HepG2 (cell line): Measurements from ENCODE around the gene SERPINB7. TPM values are rescaled to one million over a fixed set of nuclear protein-coding genes. Genes with fewer than 3 reads are reported as not detected.

ENCODE experiments used
- ATAC-seq: fragments of 200-7000 bp; cut with Tn5 transposase; 3 replicates; pipeline ENCODE4 v1.9.1; 2020; ENCODE audit warnings: mild to moderate bottlenecking, moderate library complexity
- BruUV-seq: library from RNA; stranded (reverse); fragments of 400-500 nt; replicated peaks from 2 replicates; lab custom pipeline; 2021; lab: Mats Ljungman, UMichigan
- CTCF ChIA-PET: fragments of 300-600 bp; formaldehyde crosslinking; extraction: SDS; loops from one replicate; lab custom pipeline; 2021; ENCODE audit warnings: low total read pairs, inconsistent platforms, low intra/inter-chr PET ratio; lab: Yijun Ruan, JAX
- POLR2A ChIA-PET: fragments of 350-600 bp; sonication (Branson Sonifier 250); formaldehyde crosslinking; loops from one replicate; lab custom pipeline; 2020; ENCODE audit warnings: antibody characterized with exemption, inconsistent platforms; lab: Yijun Ruan, JAX
- DNase-seq: peaks from one replicate; pipeline ENCODE4 v3.0.0-alpha.2; 2015; ENCODE audit warnings: low spot score
- FAIRE-seq: peaks from 3 replicates; lab custom pipeline; 2011; peaks lifted over from hg19 to GRCh38; lab: Jason Lieb, UNC
- H2AFZ ChIP-seq: one replicate; pipeline ENCODE4 v1.6.1; 2011; ENCODE audit warnings: low read length, inconsistent platforms
- H3K27ac ChIP-seq: fragments of 300-600 bp; 3 replicates; pipeline ENCODE4 v1.8.0; 2011; ENCODE audit warnings: mixed run types, mild to moderate bottlenecking, mixed read lengths, low read length, inconsistent platforms; ENCODE audit not compliant: insufficient read depth; ENCODE audit errors: extremely low read length
- H3K27me3 ChIP-seq, 2 experiments: fragments of 200-600 bp in 1 of 2; 2 replicates in 1 of 2; 3 replicates in 1 of 2; pipeline versions ENCODE4 v1.6.0 to v1.8.0; 2011; ENCODE audit warnings: low read length in 2 of 2, mild to moderate bottlenecking in 2 of 2, moderate library complexity in 2 of 2, inconsistent platforms in 1 of 2; ENCODE audit not compliant: insufficient read depth in 2 of 2, control insufficient read depth in 1 of 2
- H3K36me3 ChIP-seq, 2 experiments: fragments of 200-600 bp in 1 of 2; replicated peaks in 1 of 2; 2 replicates in 1 of 2; 3 replicates in 1 of 2; pipeline versions ENCODE4 v1.5.1 to v1.8.0; 2011; ENCODE audit warnings: low read length in 2 of 2, inconsistent platforms in 1 of 2; ENCODE audit not compliant: insufficient read depth in 2 of 2, control insufficient read depth in 1 of 2
- H3K4me1 ChIP-seq: 2 replicates; pipeline ENCODE4 v1.5.1; 2012; ENCODE audit warnings: low read length, inconsistent platforms; ENCODE audit not compliant: insufficient read depth
- H3K4me2 ChIP-seq: 2 replicates; pipeline ENCODE4 v1.6.0; 2011; ENCODE audit warnings: low read depth, low read length, inconsistent platforms
- H3K4me3 ChIP-seq, 3 experiments: fragments of 200-600 bp in 1 of 3; sonication (generic), shearing (Covaris generic) in 1 of 3; replicated peaks in 1 of 3; 2 replicates each; pipeline ENCODE4 v1.5.1; 2011 to 2016; ENCODE audit warnings: low read length in 3 of 3, inconsistent platforms in 2 of 3, low read depth in 2 of 3, mild to moderate bottlenecking in 2 of 3, control low read depth in 1 of 3, mixed read lengths in 1 of 3; ENCODE audit not compliant: insufficient read depth in 1 of 3
- H3K79me2 ChIP-seq: one replicate; pipeline ENCODE4 v1.6.1; 2011; ENCODE audit warnings: low read length, inconsistent platforms; ENCODE audit not compliant: insufficient read depth
- H3K9ac ChIP-seq: 2 replicates; pipeline ENCODE4 v1.6.0; 2011; ENCODE audit warnings: mild to moderate bottlenecking, low read depth, low read length, inconsistent platforms; ENCODE audit not compliant: insufficient read depth
- H3K9me3 ChIP-seq: 2 replicates; pipeline ENCODE4 v1.5.1; 2012; ENCODE audit warnings: mild to moderate bottlenecking, low read length
- H4K20me1 ChIP-seq: 2 replicates; pipeline ENCODE4 v1.6.0; 2011; ENCODE audit warnings: inconsistent platforms, mild to moderate bottlenecking, low read length, moderate library complexity; ENCODE audit not compliant: insufficient read depth
- CEBPG ChIP-seq: IDR thresholded peaks from 2 replicates; pipeline ENCODE4 v1.6.1; 2016
- KDM2A ChIP-seq: sonication (generic); formaldehyde crosslinking; IDR thresholded peaks from 2 replicates; pipeline ENCODE4 v1.4.0; 2020; ENCODE audit warnings: low read depth, missing genetic modification reagents, borderline replicate concordance
- MEIS2 ChIP-seq: sonication (generic); formaldehyde crosslinking; IDR thresholded peaks from 2 replicates; pipeline ENCODE4 v1.9.0; 2021; ENCODE audit warnings: mild to moderate bottlenecking, missing genetic modification reagents
- NCOR1 ChIP-seq: fragments of 200-600 bp; sonication (generic); IDR thresholded peaks from 2 replicates; pipeline ENCODE4 v1.7.0; 2017; ENCODE audit warnings: antibody characterized with exemption, low read length, borderline replicate concordance
- POLR2AphosphoS2 ChIP-seq: IDR thresholded peaks from 2 replicates; pipeline ENCODE4 v1.6.1; 2011; ENCODE audit warnings: low read depth, low read length, improper control_type of control experiment
- SALL1 ChIP-seq: sonication (generic); formaldehyde crosslinking; IDR thresholded peaks from 2 replicates; pipeline ENCODE4 v1.8.0; 2022; ENCODE audit warnings: mild to moderate bottlenecking, missing genetic modification reagents
- SAP130 ChIP-seq: IDR thresholded peaks from 2 replicates; pipeline ENCODE4 v1.6.1; 2016; ENCODE audit warnings: low read depth
- SNAPC4 ChIP-seq: sonication (generic); formaldehyde crosslinking; IDR thresholded peaks from 2 replicates; pipeline ENCODE4 v1.4.0; 2020; ENCODE audit warnings: mild to moderate bottlenecking, missing genetic modification reagents
- TEAD3 ChIP-seq: optimal IDR thresholded peaks from 2 replicates; pipeline ENCODE3; 2016; ENCODE audit warnings: borderline replicate concordance
- ZBTB4 ChIP-seq: sonication (generic); formaldehyde crosslinking; IDR thresholded peaks from 2 replicates; pipeline ENCODE4 v1.4.0; 2020; ENCODE audit warnings: missing genetic modification reagents, mild to moderate bottlenecking, borderline replicate concordance
- ZNF343 ChIP-seq: sonication (generic); formaldehyde crosslinking; IDR thresholded peaks from 2 replicates; pipeline ENCODE4 v1.4.0; 2020; ENCODE audit warnings: mild to moderate bottlenecking, missing genetic modification reagents
- ZNF552 ChIP-seq: sonication (generic); formaldehyde crosslinking; IDR thresholded peaks from 2 replicates; pipeline ENCODE4 v1.9.0; 2022; ENCODE audit warnings: missing genetic modification reagents, mild to moderate bottlenecking, borderline replicate concordance
- in situ Hi-C: cut with HindIII; loops from 2 replicates; pipeline ENCODE4 v1.10.0; 2017; ENCODE audit warnings: low pct_unique_long_range_greater_than_20kb; ENCODE audit not compliant: extremely low pct_ligation_motif_present
- intact Hi-C: fragments of 100-400 bp; cut with micrococcal nuclease; formaldehyde crosslinking; loops from one replicate; pipeline ENCODE4 v1.10.0; 2022; ENCODE audit not compliant: unreplicated experiment
- polyA plus RNA-seq, 8 experiments: library from polyadenylated mRNA; depleted of rRNA in 3 of 8; stranded (reverse) in 7 of 8; unstranded in 1 of 8; fragments of >200 nt; fragmentation: Illumina TruSeq in 4 of 8; extraction: Trizol in 4 of 8; gene quantifications; 2 replicates each; pipeline versions ENCODE4 v1.2.1 to v1.2.3, GENCODE V29; 2011 to 2016; ENCODE audit warnings: low read depth in 4 of 8, missing spikeins in 1 of 8, mixed read lengths in 1 of 8; ENCODE audit not compliant: insufficient read depth in 1 of 8
- total RNA-seq, 5 experiments: library from RNA; depleted of rRNA; stranded (reverse); fragments of >200 nt; fragmentation: Illumina TruSeq; extraction: Trizol; gene quantifications; 2 replicates each; pipeline ENCODE4 v1.2.3, GENCODE V29; 2016; ENCODE audit warnings: low read depth in 1 of 5

The SERPINB7 gene
- total and polyA plus RNA-seq, 2 of the 13 experiments (the other 11 are each of a cell fraction or from before 2014, with no cell fraction given) = not detected

- H3K9ac ChIP-seq = no peak overlapping the region
- FAIRE-seq (no peak), ATAC-seq (no peak), DNase-seq (no peak)
- no peak overlapping the region for H2AFZ ChIP-seq
- TF ChIP-seq TEAD3 (no peak), NCOR1 (no peak), SAP130 (CRISPR knock-in tag) (no peak), SALL1 (CRISPR knock-in tag) (no peak), POLR2AphosphoS2 (no peak), MEIS2 (no peak), ZNF343 (no peak), KDM2A (no peak), CEBPG (CRISPR knock-in tag) (no peak), ZBTB4 (no peak), SNAPC4 (no peak), ZNF552 (CRISPR knock-in tag) (no peak)
- CTCF ChIA-PET = no interaction called here
- H3K79me2 ChIP-seq = no peaks in the 10 kb centered on the region
- H3K27me3 ChIP-seq = no peaks in the 10 kb centered on the region
- no TSS peak for BruUV-seq
- no peak overlapping the region for H3K4me3 ChIP-seq
- no peak overlapping the region for H3K27ac ChIP-seq
- no peaks in the 10 kb centered on the region for H3K9me3 ChIP-seq
- H3K4me1 ChIP-seq = no peaks in the 10 kb centered on the region
- POLR2A ChIA-PET = no interaction called here
- in situ Hi-C loops (no loop called here), intact Hi-C loops (no loop called here)
- H3K4me2 ChIP-seq = no peak overlapping the region
- no peaks in the 10 kb centered on the region for H3K36me3 ChIP-seq
- no peaks in the 10 kb centered on the region for H4K20me1 ChIP-seq
These were observed 21.5 kb upstream of the SERPINB7 start for GRCh38 chr18:63753676-63754075.
